Liver (tissue), 3 donors: ENCODE data around the gene TPR.

ENCODE experiments used
- ATF3 ChIP-seq: IDR thresholded peaks from 2 replicates; pipeline ENCODE4 v1.6.1; 2016; ENCODE audit warnings: antibody characterized with exemption
- CTCF ChIP-seq: fragments of 150-350 bp; IDR thresholded peaks from 2 replicates; pipeline ENCODE4 v1.5.1; 2017; ENCODE audit warnings: improper control_type of control experiment, low read depth, low read length; ENCODE audit not compliant: missing input control
- EGR1 ChIP-seq, 2 donors: IDR thresholded peaks; 2 replicates each; pipeline ENCODE4 v1.6.1; 2016 to 2018; ENCODE audit warnings: antibody characterized with exemption in 2 of 2, low read depth in 2 of 2
- FOXA1 ChIP-seq: IDR thresholded peaks from 2 replicates; pipeline ENCODE4 v1.6.1; 2016; ENCODE audit warnings: antibody characterized with exemption
- GABPA ChIP-seq, 2 donors: IDR thresholded peaks in 1 of 2; conservative IDR thresholded peaks in 1 of 2; 2 replicates each; pipeline ENCODE4 v1.6.1; 2016; ENCODE audit warnings: antibody characterized with exemption in 2 of 2, mild to moderate bottlenecking in 1 of 2, moderate library complexity in 1 of 2
- HNF4A ChIP-seq, 2 donors: conservative IDR thresholded peaks; 2 replicates each; pipeline ENCODE4 v1.6.1; 2016; ENCODE audit warnings: antibody characterized with exemption in 2 of 2, mild to moderate bottlenecking in 2 of 2
- HNF4G ChIP-seq: IDR thresholded peaks from 2 replicates; pipeline ENCODE4 v1.6.1; 2016; ENCODE audit warnings: antibody characterized with exemption
- RAD21 ChIP-seq, 2 donors: IDR thresholded peaks; 2 replicates each; pipeline ENCODE4 v1.6.1; 2016; ENCODE audit warnings: antibody characterized with exemption in 2 of 2, mild to moderate bottlenecking in 2 of 2
- REST ChIP-seq: IDR thresholded peaks from 2 replicates; pipeline ENCODE4 v1.6.1; 2016; ENCODE audit warnings: antibody characterized with exemption, mild to moderate bottlenecking
- YY1 ChIP-seq: IDR thresholded peaks from 2 replicates; pipeline ENCODE4 v1.6.1; 2016; ENCODE audit warnings: antibody characterized with exemption, mild to moderate bottlenecking
- ZBTB33 ChIP-seq: IDR thresholded peaks from 2 replicates; pipeline ENCODE4 v1.6.1; 2016; ENCODE audit warnings: antibody characterized with exemption
- donor health status: healthy.
- donor health status: healthy.

GRCh38 chr1:186295980-186296379 is 79.1 kb downstream of the TPR start, which contains the start of gene PRG4:
- TF ChIP-seq GABPA (IDR thresholded peaks at IDR 0.05 in 1 of 2, conservative IDR thresholded peaks at IDR 0.05 in 1 of 2): peak in 1 of 2 donors; percentile 19
- TF ChIP-seq CTCF: no peak
- TF ChIP-seq RAD21 (IDR thresholded peaks at IDR 0.05): peak in 1 of 2 donors; percentile 11
- peak; percentile 65 for TF ChIP-seq REST
- TF ChIP-seq HNF4G: peak; percentile 81
- peak; percentile 69 for TF ChIP-seq ATF3
- peak; percentile 40 for TF ChIP-seq ZBTB33
- peak; percentile 91 for TF ChIP-seq YY1
- peak; percentile 93 to 94 for TF ChIP-seq HNF4A (conservative IDR thresholded peaks at IDR 0.05)
- TF ChIP-seq FOXA1: peak; percentile 93
- no peak for TF ChIP-seq EGR1 (IDR thresholded peaks at IDR 0.05; ENCODE audit: low read depth in 2 of 2)
